Type B pancreatic cell (in vitro differentiated cells): ENCODE results near the gene MEIS3. TPM values are rescaled to one million over a fixed set of nuclear protein-coding genes. Genes with fewer than 3 reads are reported as not detected.

ENCODE experiments used
- DNase-seq: peaks from one replicate; pipeline ENCODE4 v3.0.0; 2021; ENCODE audit warnings: mixed read lengths; ENCODE audit not compliant: unreplicated experiment; ENCODE audit errors: extremely low spot score
- H3K27ac Mint-ChIP-seq: 2 replicates; pipeline ENCODE4 v1.8.0; 2021; ENCODE audit warnings: mild to moderate bottlenecking, mixed read lengths
- H3K27me3 Mint-ChIP-seq: 2 replicates; pipeline ENCODE4 v1.8.0; 2021; ENCODE audit warnings: mixed read lengths
- H3K36me3 Mint-ChIP-seq: 2 replicates; pipeline ENCODE4 v1.8.0; 2021; ENCODE audit warnings: mixed read lengths
- H3K4me1 Mint-ChIP-seq: one replicate; pipeline ENCODE4 v1.8.0; 2021; ENCODE audit warnings: mixed read lengths; ENCODE audit not compliant: unreplicated experiment
- H3K4me3 Mint-ChIP-seq: 2 replicates; pipeline ENCODE4 v1.8.0; 2021; ENCODE audit warnings: mild to moderate bottlenecking, mixed read lengths
- H3K9me3 Mint-ChIP-seq: 2 replicates; pipeline ENCODE4 v1.8.0; 2021; ENCODE audit warnings: mixed read lengths
- total RNA-seq: library from RNA; stranded (reverse); gene quantifications from 2 replicates; pipeline ENCODE4 v1.2.1, GENCODE V29; 2021; ENCODE audit warnings: low replicate concordance
- TF ChIP-seq, protein P1 (sequence below): fragments of 200-600 bp; sonication (generic); conservative IDR thresholded peaks from 2 replicates; pipeline ENCODE4 v1.5.0; 2021; ENCODE audit warnings: antibody characterized with exemption, mild to moderate bottlenecking

The MEIS3 gene
- total RNA-seq, 1 donor from 2014 or later, result 43.2 TPM

DNA sequence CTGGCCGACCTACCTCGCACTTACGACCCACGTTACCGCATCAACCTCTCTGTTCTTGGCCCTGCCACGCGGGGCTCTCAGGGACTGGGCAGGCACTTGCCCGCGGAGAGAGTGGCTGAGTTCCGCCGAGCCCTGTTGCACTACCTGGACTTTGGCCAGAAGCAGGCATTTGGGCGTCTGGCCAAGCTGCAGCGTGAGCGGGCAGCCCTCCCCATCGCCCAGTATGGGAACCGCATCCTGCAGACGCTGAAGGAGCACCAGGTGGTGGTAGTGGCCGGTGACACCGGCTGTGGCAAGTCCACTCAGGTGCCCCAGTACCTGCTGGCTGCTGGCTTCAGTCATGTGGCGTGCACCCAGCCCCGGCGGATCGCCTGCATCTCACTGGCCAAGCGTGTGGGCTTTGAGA, 66.0 kb downstream of the MEIS3 start:
- no peak for DNase-seq
- peaks cover 17% of the 10 kb centered on the region for H3K4me1 Mint-ChIP-seq
- no peaks in the 10 kb centered on the region for H3K9me3 Mint-ChIP-seq
- TF ChIP-seq, protein P1, sequence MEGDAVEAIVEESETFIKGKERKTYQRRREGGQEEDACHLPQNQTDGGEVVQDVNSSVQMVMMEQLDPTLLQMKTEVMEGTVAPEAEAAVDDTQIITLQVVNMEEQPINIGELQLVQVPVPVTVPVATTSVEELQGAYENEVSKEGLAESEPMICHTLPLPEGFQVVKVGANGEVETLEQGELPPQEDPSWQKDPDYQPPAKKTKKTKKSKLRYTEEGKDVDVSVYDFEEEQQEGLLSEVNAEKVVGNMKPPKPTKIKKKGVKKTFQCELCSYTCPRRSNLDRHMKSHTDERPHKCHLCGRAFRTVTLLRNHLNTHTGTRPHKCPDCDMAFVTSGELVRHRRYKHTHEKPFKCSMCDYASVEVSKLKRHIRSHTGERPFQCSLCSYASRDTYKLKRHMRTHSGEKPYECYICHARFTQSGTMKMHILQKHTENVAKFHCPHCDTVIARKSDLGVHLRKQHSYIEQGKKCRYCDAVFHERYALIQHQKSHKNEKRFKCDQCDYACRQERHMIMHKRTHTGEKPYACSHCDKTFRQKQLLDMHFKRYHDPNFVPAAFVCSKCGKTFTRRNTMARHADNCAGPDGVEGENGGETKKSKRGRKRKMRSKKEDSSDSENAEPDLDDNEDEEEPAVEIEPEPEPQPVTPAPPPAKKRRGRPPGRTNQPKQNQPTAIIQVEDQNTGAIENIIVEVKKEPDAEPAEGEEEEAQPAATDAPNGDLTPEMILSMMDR, result no peak
- H3K27me3 Mint-ChIP-seq, result no peaks in the 10 kb centered on the region
- peaks cover 27% of the 10 kb centered on the region for H3K36me3 Mint-ChIP-seq
- H3K27ac Mint-ChIP-seq, result no peak overlapping the region
- no peak overlapping the region for H3K4me3 Mint-ChIP-seq

Other genes with a start within 250 kb of the MEIS3 start
- 14.8 and 36.2 TPM in 2 replicates for gene BBC3, start 188.3 kb downstream of the MEIS3 start, total RNA-seq
- 22.4 and 29.3 TPM in 2 replicates for gene CCDC9, start 163.0 kb downstream of the MEIS3 start, total RNA-seq
- 8.2 and 9.6 TPM in 2 replicates for gene INAFM1, start 144.6 kb downstream of the MEIS3 start, total RNA-seq
- 0.93 and 1.0 TPM in 2 replicates for gene C5AR1, start 109.7 kb downstream of the MEIS3 start, total RNA-seq
- gene C5AR2, start 87.4 kb downstream of the MEIS3 start, total RNA-seq, result 0.07 TPM in 1 of 2 replicates, not detected in the other
- 24.5 and 32.9 TPM in 2 replicates for gene DHX34, start 70.2 kb downstream of the MEIS3 start, total RNA-seq
- 1.2 and 1.3 TPM in 2 replicates for gene SLC8A2, start 52.4 kb upstream of the MEIS3 start, total RNA-seq
- 9.6 and 21.2 TPM in 2 replicates for gene KPTN, start 64.7 kb upstream of the MEIS3 start, total RNA-seq
- 63.0 and 80.6 TPM in 2 replicates for gene NAPA, start 95.5 kb upstream of the MEIS3 start, total RNA-seq
- gene ZNF541, start 153.6 kb upstream of the MEIS3 start, total RNA-seq, result not detected in 2 replicates
- gene BICRA, start 189.6 kb upstream of the MEIS3 start, total RNA-seq, result 22.9 and 23.5 TPM in 2 replicates